Tracheal epithelial cell (primary cell): ENCODE results near the gene NOPCHAP1. TPM values are rescaled to one million over a fixed set of nuclear protein-coding genes. Genes with fewer than 3 reads are reported as not detected.

Experiments used
- total RNA-seq: library from RNA; depleted of rRNA; stranded (reverse); fragments of >200 nt; gene quantifications from 2 replicates; pipeline ENCODE4 v1.2.1, GENCODE V29; 2014

Gene NOPCHAP1, protein sequence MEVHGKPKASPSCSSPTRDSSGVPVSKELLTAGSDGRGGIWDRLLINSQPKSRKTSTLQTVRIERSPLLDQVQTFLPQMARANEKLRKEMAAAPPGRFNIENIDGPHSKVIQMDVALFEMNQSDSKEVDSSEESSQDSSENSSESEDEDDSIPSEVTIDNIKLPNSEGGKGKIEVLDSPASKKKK
- total RNA-seq, result 7.5 and 13.3 TPM in 2 replicates

GRCh38 chr12:104986022-104986941 lies at the start of gene NOPCHAP1:
TSS of gene NOPCHAP1 (plus strand) at chr12:104986316. CDS start at chr12:104986353, 37 bp downstream.

DNA sequence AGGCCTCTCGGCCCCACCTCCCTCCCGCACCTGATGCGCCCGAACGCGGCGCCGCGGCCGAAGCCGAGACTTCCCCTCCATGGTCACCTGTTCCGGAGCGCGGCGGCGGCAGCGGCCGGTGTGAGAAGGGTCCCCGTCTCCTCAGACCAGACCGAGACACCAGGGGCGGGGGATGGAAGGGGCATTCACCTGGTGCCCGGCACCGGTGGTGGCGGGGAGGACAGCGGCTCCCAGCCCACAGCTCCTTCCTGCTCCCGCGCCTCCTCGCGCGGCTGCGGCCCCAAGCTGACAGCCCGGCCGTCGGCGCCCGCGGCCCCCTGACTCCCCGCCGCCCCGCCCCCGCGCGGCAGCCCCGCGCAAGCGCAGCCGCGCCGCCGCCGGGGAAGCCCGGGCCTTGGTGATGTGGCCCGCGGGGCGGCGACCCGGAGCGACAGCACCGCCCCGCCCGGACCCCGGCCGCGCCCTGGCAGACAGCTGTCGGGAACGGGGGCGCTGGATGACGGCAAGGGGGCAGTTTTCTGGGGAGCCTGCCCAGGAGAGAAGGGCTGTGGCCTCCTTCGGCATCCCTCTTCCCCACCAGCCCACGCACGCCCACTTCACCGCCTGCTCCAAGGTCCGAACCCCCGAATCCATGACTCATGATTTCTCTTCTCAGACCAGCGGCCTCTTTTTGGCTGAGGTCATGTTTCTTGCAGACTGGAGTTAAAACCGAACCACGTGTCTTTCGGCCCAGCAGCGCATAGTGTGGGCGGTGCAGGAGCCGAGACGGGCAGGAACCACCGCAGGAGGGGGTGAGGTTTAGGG lies 27.9 kb upstream of the NOPCHAP1 start, which contains the start of gene SLC41A2:
Gene SLC41A2, minus strand, starts transcription at position 290 of the 804 bp plus-strand sequence. CDS start 29,763 bp downstream, outside the sequence.

Other genes with a start within 250 kb of the NOPCHAP1 start
- 0.85 and 25.5 TPM in 2 replicates for gene SLC41A2, start 28.0 kb upstream of the NOPCHAP1 start, total RNA-seq
- 19.2 and 19.3 TPM in 2 replicates for gene ALDH1L2, start 98.1 kb downstream of the NOPCHAP1 start, total RNA-seq
- gene WASHC4, start 121.4 kb downstream of the NOPCHAP1 start, total RNA-seq, result 60.5 and 86.0 TPM in 2 replicates
- 31.6 and 37.3 TPM in 2 replicates for gene APPL2, start 249.9 kb downstream of the NOPCHAP1 start, total RNA-seq